ENCODE results near the gene SRD5A2. TPM values are rescaled to one million over a fixed set of nuclear protein-coding genes. Genes with fewer than 3 reads are reported as not detected.

Gene SRD5A2
- total and polyA plus RNA-seq, 2 of the 8 experiments (the other 6 are each of a cell fraction or from before 2014, with no cell fraction given) = 0.02 TPM; not detected in 1

DNA sequence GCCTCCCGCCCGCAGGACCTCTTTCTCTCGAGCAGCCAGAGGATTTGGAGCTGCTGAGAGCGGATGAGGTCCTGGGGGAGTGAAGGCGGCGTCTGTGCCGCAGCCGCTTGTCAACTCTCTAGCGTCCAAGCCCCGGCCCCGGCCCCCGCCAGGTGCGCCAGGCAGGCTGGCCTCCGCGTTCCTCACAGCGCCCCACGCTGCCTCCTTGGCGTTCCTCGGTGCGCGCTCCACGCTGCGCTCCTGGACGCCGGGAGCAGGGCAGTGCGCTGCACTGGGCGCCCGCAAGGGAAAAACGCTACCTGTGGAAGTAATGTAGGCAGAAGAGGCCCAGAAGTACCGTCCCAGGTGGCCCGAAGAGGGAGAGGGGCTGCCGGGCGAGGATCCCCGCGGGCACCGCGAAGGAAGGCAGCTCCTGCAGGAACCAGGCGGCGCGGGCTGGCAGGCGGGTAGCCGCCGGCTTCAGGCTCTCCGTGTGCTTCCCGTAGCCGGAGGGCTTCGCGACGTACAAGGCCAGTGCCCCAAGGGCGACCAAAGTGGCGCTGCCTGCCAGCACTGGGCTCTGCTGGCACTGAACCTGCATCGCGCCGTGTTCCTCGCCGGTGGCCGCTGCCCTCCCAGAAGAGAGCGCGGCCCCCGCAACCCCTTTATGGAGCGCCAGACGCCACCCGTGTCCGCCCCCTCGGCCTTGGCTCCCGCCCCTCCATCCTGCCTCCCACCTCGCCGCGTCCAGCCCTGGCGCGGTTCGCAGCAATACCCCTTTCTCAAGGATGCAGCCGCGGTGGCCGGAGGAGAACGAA, at the start of gene SRD5A2 (continued):
- TF ChIP-seq, protein P1, sequence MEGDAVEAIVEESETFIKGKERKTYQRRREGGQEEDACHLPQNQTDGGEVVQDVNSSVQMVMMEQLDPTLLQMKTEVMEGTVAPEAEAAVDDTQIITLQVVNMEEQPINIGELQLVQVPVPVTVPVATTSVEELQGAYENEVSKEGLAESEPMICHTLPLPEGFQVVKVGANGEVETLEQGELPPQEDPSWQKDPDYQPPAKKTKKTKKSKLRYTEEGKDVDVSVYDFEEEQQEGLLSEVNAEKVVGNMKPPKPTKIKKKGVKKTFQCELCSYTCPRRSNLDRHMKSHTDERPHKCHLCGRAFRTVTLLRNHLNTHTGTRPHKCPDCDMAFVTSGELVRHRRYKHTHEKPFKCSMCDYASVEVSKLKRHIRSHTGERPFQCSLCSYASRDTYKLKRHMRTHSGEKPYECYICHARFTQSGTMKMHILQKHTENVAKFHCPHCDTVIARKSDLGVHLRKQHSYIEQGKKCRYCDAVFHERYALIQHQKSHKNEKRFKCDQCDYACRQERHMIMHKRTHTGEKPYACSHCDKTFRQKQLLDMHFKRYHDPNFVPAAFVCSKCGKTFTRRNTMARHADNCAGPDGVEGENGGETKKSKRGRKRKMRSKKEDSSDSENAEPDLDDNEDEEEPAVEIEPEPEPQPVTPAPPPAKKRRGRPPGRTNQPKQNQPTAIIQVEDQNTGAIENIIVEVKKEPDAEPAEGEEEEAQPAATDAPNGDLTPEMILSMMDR (IDR thresholded peaks at IDR 0.05; ENCODE audit: control extremely low read depth in 1 of 3, insufficient read depth in 1 of 3, low read depth in 1 of 3, low read length in 3 of 3) = no peak
- TF ChIP-seq NANOG (IDR thresholded peaks at IDR 0.05; ENCODE audit: insufficient read depth, low read depth, low read length, poor library complexity, severe bottlenecking) (no peak), TAF1 (IDR thresholded peaks at IDR 0.05; ENCODE audit: low read depth, low read length) (0 out of 2 replicates have a peak, but pooled peaks have one; percentile 3)

Measured in H1 (cell line).